Measurements from ENCODE around the gene ALAD.
"Not testable (repeated sequence)": the region's sequence is repeated elsewhere in the genome, so short reads cannot be mapped to it uniquely, and the experiment has no call there.

Gene ALAD

GRCh38 chr9:113389451-113389850, 11.6 kb downstream of the ALAD start:
- DNase-seq (ENCODE audit: low read depth), result no peak
- TF ChIP-seq, protein P1, sequence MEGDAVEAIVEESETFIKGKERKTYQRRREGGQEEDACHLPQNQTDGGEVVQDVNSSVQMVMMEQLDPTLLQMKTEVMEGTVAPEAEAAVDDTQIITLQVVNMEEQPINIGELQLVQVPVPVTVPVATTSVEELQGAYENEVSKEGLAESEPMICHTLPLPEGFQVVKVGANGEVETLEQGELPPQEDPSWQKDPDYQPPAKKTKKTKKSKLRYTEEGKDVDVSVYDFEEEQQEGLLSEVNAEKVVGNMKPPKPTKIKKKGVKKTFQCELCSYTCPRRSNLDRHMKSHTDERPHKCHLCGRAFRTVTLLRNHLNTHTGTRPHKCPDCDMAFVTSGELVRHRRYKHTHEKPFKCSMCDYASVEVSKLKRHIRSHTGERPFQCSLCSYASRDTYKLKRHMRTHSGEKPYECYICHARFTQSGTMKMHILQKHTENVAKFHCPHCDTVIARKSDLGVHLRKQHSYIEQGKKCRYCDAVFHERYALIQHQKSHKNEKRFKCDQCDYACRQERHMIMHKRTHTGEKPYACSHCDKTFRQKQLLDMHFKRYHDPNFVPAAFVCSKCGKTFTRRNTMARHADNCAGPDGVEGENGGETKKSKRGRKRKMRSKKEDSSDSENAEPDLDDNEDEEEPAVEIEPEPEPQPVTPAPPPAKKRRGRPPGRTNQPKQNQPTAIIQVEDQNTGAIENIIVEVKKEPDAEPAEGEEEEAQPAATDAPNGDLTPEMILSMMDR (IDR thresholded peaks at IDR 0.05; ENCODE audit: control insufficient read depth, extremely low read depth, insufficient read depth), result no peak

GRCh38 chr9:113388833-113389232, 12.3 kb downstream of the ALAD start:
- DNase-seq (ENCODE audit: low read depth), result no peak
- no peak overlapping the region for H3K4me3 ChIP-seq (ENCODE audit: low read depth, low read length)
- TF ChIP-seq, protein P1 (IDR thresholded peaks at IDR 0.05; ENCODE audit: control insufficient read depth, extremely low read depth, insufficient read depth), result no peak

More at GRCh38 chr9:113389451-113389850, 11.6 kb downstream of the ALAD start:
- no peak overlapping the region for H3K4me3 ChIP-seq (ENCODE audit: low read depth, low read length)

GRCh38 chr9:113387560-113388230, 13.4 kb downstream of the ALAD start:
- TF ChIP-seq, protein P1 (IDR thresholded peaks at IDR 0.05; ENCODE audit: control insufficient read depth, extremely low read depth, insufficient read depth), result no peak
- no peak for DNase-seq (ENCODE audit: low read depth)
- no peak overlapping the region for H3K4me3 ChIP-seq (ENCODE audit: low read depth, low read length)

- TF ChIP-seq, protein P1 (IDR thresholded peaks at IDR 0.05; ENCODE audit: control insufficient read depth, extremely low read depth, insufficient read depth), result no peak
- DNase-seq (ENCODE audit: low read depth), result no peak
- no peak overlapping the region for H3K4me3 ChIP-seq (ENCODE audit: low read depth, low read length)
Observed at GRCh38 chr9:113386571-113387393, 14.3 kb downstream of the ALAD start.

- DNase-seq (ENCODE audit: low read depth), result peak; percentile 75
- H3K4me3 ChIP-seq (ENCODE audit: low read depth, low read length), result no peak overlapping the region
- TF ChIP-seq, protein P1 (IDR thresholded peaks at IDR 0.05; ENCODE audit: control insufficient read depth, extremely low read depth, insufficient read depth), result no peak
Observed at GRCh38 chr9:113381909-113382411, 19.1 kb downstream of the ALAD start.

GRCh38 chr9:113381441-113381840, 19.6 kb downstream of the ALAD start:
- H3K4me3 ChIP-seq (ENCODE audit: low read depth, low read length), result not testable (repeated sequence)

DNA sequence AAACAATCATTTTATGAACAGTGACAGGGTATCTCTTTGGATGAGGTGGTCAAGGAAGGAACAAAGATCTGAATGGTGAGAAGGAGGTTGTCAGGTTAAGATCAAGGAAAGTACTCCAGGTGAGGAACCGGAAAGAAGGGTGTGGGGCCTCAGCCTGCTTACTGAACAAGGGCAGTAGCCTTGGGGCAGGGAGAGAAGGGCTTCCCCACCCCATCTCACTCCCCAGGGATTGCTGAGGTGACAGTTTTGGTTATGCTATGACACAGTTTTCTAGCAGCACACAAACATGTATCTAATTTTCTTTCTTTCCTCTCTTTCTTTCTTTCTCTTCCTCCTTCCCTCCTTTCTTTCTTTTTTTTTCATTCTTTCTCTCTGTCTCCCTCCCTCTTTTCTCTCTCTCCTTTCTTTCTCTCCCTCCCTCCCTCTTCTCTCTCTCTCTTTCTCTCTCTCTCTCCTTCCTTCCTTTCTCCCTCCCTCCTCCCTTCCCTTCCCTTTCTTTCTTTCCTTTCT, 20.2 kb downstream of the ALAD start:
- no peak for DNase-seq (ENCODE audit: low read depth)
- H3K4me3 ChIP-seq (ENCODE audit: low read depth, low read length), result no peak overlapping the region
- TF ChIP-seq, protein P1 (IDR thresholded peaks at IDR 0.05; ENCODE audit: control insufficient read depth, extremely low read depth, insufficient read depth), result no peak

More at GRCh38 chr9:113381441-113381840, 19.6 kb downstream of the ALAD start:
- DNase-seq (ENCODE audit: low read depth), result not testable (repeated sequence)

DNA sequence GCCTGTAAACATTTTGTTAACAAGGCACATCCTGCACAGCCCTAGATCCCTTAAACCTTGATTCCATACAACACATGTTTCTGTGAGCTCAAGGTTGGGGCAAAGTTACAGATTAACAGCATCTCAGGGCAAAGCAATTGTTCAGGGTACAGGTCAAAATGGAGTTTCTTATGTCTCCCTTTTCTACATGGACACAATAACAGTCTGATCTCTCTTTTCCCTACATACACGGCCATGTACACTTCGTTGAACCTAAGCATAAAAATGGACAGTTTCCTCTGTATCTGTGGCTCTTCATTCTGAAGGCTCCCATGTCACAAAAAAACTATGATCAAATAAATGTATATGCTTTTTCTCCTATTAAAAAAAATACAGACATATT, 21.3 kb downstream of the ALAD start:
- not testable (repeated sequence) for DNase-seq (ENCODE audit: low read depth); H3K4me3 ChIP-seq (ENCODE audit: low read depth, low read length)

GRCh38 chr9:113379094-113379828, 21.8 kb downstream of the ALAD start:
- DNase-seq (ENCODE audit: low read depth); H3K4me3 ChIP-seq (ENCODE audit: low read depth, low read length): not testable (repeated sequence)

Data from LNCaP clone FGC (cell line).